Vagina (tissue), 2 donors: Measurements from ENCODE around the gene GOLGA5.
"Not testable (repeated sequence)": the region's sequence is repeated elsewhere in the genome, so short reads cannot be mapped to it uniquely, and the experiment has no call there.

Experiments used
- CTCF ChIP-seq, 3 experiments: fragments of 450-650 bp in 2 of 3; fragments of 200-600 bp in 1 of 3; sonication (generic) in 1 of 3; IDR thresholded peaks; one replicate each; pipeline ENCODE4 v1.5.1; 2017 to 2019; ENCODE audit warnings: antibody characterized with exemption in 3 of 3, mild to moderate bottlenecking in 2 of 3, moderate library complexity in 2 of 3
- POLR2A ChIP-seq, 2 donors: fragments of 450-650 bp; IDR thresholded peaks; one replicate each; pipeline ENCODE4 v1.6.1; 2017; ENCODE audit warnings: antibody characterized with exemption in 2 of 2, mild to moderate bottlenecking in 2 of 2, moderate library complexity in 2 of 2
- POLR2AphosphoS5 ChIP-seq, 2 donors: sonication (generic); formaldehyde crosslinking; IDR thresholded peaks; one replicate each; pipeline ENCODE4 v1.9.0; 2017; ENCODE audit warnings: antibody characterized with exemption in 2 of 2, mild to moderate bottlenecking in 2 of 2, low read depth in 1 of 2; ENCODE audit not compliant: insufficient read depth in 1 of 2

- not testable (repeated sequence) for TF ChIP-seq CTCF (IDR thresholded peaks at IDR 0.05); POLR2AphosphoS5 (IDR thresholded peaks at IDR 0.05; ENCODE audit: insufficient read depth in 1 of 2, low read depth in 1 of 2); POLR2A (IDR thresholded peaks at IDR 0.05)
Measured at GRCh38 chr14:92750222-92750728, 43.8 kb upstream of the GOLGA5 start.
